Activated CD4-positive, alpha-beta T cell treated with anti-CD3 and anti-CD28 coated beads, Interleukin-10, Interleukin-2, amounts not matched to agents 100 ng/mL and 50 ng/mL, durations not matched to agents 16 hours and 8 hours (primary cell): ENCODE measurements around the gene EEF1E1.
"Not testable (repeated sequence)": the region's sequence is repeated elsewhere in the genome, so short reads cannot be mapped to it uniquely, and the experiment has no call there.

Experiments
- DNase-seq: peaks from one replicate; pipeline ENCODE4 v3.0.0-alpha.2; 2020

Gene EEF1E1

GRCh38 chr6:8061736-8062135, 40.6 kb downstream of the EEF1E1 start:
- no peak for DNase-seq

- DNase-seq: no peak
Measured at GRCh38 chr6:8060346-8060745, 42.0 kb downstream of the EEF1E1 start.

- no peak for DNase-seq
Measured at GRCh38 chr6:8059129-8059528, 43.2 kb downstream of the EEF1E1 start.

- no peak for DNase-seq
Measured at GRCh38 chr6:8057793-8058192, 44.6 kb downstream of the EEF1E1 start.

- no peak for DNase-seq
Measured at GRCh38 chr6:8057263-8057662, 45.1 kb downstream of the EEF1E1 start.

- no peak for DNase-seq
Measured at GRCh38 chr6:8054276-8054675, 48.1 kb downstream of the EEF1E1 start.

- DNase-seq: no peak
Measured at GRCh38 chr6:8047541-8048292, 54.6 kb downstream of the EEF1E1 start.

GRCh38 chr6:8045769-8046168, 56.6 kb downstream of the EEF1E1 start:
- DNase-seq: not testable (repeated sequence)

- no peak for DNase-seq
Measured at GRCh38 chr6:8043221-8043620, 59.1 kb downstream of the EEF1E1 start.

- DNase-seq: no peak
Measured at GRCh38 chr6:8041913-8042583, 60.3 kb downstream of the EEF1E1 start.

GRCh38 chr6:8034107-8034506, 68.2 kb downstream of the EEF1E1 start:
- not testable (repeated sequence) for DNase-seq

GRCh38 chr6:8030920-8031319, 71.4 kb downstream of the EEF1E1 start:
- DNase-seq: no peak
